HUES64 (cell line): ENCODE results near the gene SEZ6L. TPM values are rescaled to one million over a fixed set of nuclear protein-coding genes. Genes with fewer than 3 reads are reported as not detected.

Source experiments
- H3K27ac ChIP-seq: 2 replicates; pipeline ENCODE4 v1.7.0; 2013; ENCODE audit warnings: low read depth, low read length, inconsistent platforms
- H3K27me3 ChIP-seq: 2 replicates; pipeline ENCODE4 v1.6.1; 2013; ENCODE audit warnings: mild to moderate bottlenecking, low read length; ENCODE audit not compliant: insufficient read depth
- H3K36me3 ChIP-seq: 2 replicates; pipeline ENCODE4 v1.6.1; 2013; ENCODE audit warnings: mild to moderate bottlenecking, low read length; ENCODE audit not compliant: insufficient read depth
- H3K4me1 ChIP-seq: 2 replicates; pipeline ENCODE4 v1.6.1; 2013; ENCODE audit warnings: mild to moderate bottlenecking, low read length, moderate library complexity; ENCODE audit not compliant: insufficient read depth
- H3K4me3 ChIP-seq: 2 replicates; pipeline ENCODE4 v1.5.1; 2013; ENCODE audit warnings: mild to moderate bottlenecking, low read length, moderate library complexity
- H3K9ac ChIP-seq: 2 replicates; pipeline ENCODE4 v1.6.1; 2013; ENCODE audit warnings: mild to moderate bottlenecking, low read depth, low read length
- H3K9me3 ChIP-seq: 2 replicates; pipeline ENCODE4 v1.6.1; 2013; ENCODE audit warnings: low read depth, low read length; ENCODE audit not compliant: insufficient read depth
- WGBS: fragments of 150-250, 120-280 bp; methylation state at CpG from one replicate; pipeline ENCODE4 v1.1.7; 2013; ENCODE audit warnings: missing lambda C conversion rate; 5-methylcytosine and 5-hydroxymethylcytosine counted together
- polyA plus RNA-seq, 2 experiments: library from polyadenylated mRNA; stranded (reverse); fragments of 50-300 nt; gene quantifications; one replicate each; pipeline ENCODE4 v1.2.3, GENCODE V29; 2013

The SEZ6L gene
- 4.1 TPM for polyA plus RNA-seq (2013, experiment 1 of 2)
- 5.4 TPM for polyA plus RNA-seq (2013, experiment 2 of 2)

DNA sequence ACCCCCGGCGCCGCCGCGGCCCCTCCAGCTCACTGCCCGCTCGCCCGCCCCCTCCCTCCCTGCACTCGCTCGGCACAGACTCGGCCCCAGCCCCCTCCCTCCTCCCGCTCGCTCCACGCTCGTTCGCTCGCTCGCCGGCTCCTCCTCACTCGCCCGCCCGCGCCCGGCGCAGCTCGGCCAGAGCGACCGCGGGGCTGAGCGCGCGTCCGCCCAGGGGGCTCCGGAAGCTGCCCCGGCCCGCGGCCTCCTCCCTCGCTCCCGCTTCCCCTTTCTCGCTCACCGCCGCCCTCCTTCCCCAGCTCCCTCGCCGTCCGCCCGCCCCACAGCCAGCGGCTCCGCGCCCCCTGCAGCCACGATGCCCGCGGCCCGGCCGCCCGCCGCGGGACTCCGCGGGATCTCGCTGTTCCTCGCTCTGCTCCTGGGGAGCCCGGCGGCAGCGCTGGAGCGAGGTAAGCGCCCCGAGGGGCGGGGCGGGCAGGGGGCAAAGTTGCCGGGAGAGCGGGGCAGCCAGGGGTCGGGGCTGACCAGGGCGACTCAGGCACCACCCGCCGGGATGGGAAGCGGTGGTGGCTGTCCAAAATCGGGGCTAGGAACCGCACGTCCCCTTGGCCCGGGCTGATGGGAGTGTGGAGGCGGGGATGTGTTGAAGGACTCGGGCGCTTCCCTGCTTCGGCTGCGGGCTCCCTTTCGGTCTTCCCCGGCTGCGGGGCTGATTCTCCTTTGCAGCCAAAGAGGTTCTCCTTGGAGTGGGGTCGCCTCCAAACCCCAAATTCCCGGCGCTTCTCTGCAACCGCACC, at the start of gene SEZ6L:
Gene SEZ6L, plus strand, starts transcription at position 148 of the 797 bp plus-strand sequence. Its CDS starts 208 bp downstream, at position 356.
- H3K27ac ChIP-seq: no peak within 1 kb of the TSS
- H3K9ac ChIP-seq: peak within 1 kb of the TSS; percentile 39; the same call in 1 of the 2 replicates
- peaks cover 12% of the 10 kb centered on the region; the same call in 1 of the 2 replicates for H3K4me1 ChIP-seq
- no peaks in the 10 kb centered on the region for H3K36me3 ChIP-seq
- peaks cover 71% of the 10 kb centered on the region for H3K27me3 ChIP-seq
- H3K9me3 ChIP-seq: no peaks in the 10 kb centered on the region
- under 1% methylated on average over 91 of the region's 92 CpGs for WGBS
- peak within 1 kb of the TSS; percentile 61 for H3K4me3 ChIP-seq

DNA sequence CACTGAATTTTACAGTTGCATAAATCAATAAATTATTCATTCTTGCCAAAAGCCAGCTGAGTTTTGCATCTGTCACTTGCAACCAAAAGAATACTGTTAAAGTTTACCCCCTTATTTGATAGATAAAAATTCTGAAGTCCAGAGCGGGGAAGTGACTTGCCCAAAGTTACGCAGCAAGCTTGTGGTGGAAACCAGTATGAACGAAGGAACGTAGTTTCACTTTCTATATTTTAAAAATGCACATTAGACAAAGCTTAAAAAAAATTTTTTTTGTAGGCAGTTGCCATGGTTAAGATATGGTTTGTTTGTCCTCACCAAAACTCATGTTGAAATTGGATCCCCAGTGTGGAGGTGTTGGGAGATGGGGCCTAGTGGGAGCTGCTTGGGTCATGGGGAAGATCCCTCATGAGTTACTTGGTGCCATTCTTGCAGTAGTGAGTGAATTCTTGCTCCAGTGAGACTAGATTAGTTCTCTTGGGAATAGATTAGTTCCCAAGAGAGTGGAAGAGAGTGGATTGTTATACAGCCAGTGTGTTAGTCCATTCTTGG, 46.3 kb upstream of the SEZ6L start:
- WGBS: 86% methylated on average over 4 of the region's 4 CpGs
- Histone ChIP-seq H3K4me3 (no peak overlapping the region), H3K27me3 (no peaks in the 10 kb centered on the region), H3K36me3 (no peaks in the 10 kb centered on the region), H3K9me3 (no peaks in the 10 kb centered on the region), H3K27ac (no peak overlapping the region), H3K9ac (no peak overlapping the region), H3K4me1 (no peaks in the 10 kb centered on the region)

DNA sequence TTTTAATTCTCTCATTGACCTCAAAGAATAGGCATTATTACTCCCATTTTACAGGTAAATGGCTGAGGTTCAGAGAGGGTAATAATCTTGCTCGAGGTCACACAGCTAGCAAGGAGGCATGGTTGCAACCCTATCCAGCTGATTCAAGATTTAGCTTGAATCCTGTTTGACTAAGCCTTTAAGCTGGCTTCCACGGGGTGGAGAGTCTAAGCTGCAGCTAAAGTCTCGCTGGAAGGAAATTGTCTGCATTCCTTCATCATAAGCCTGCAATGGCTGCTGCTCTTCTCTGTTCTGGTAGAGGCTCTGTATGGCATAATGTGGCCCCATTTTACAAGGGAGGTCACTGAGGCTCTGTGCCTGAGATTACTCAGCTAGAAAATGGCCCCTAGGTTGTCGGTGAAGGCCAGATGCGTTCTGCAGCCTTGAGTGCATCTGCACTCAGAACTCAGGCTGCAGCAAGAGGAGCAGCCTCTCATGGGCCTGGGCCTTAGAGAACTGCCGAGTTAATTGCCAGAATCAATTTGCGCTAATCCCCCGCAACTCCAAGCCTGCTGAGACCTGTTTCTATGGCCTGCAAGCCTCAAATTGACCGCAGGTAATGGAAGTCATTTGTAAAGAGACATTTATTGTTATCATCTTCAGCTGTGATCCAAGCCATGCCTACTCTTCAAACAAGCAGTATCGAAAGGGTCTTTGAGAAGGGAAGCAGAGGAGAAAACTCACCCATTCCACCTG, 44.1 kb upstream of the SEZ6L start:
- Histone ChIP-seq H3K27ac (no peak overlapping the region), H3K4me3 (no peak overlapping the region), H3K4me1 (no peaks in the 10 kb centered on the region), H3K9me3 (no peaks in the 10 kb centered on the region), H3K27me3 (no peaks in the 10 kb centered on the region), H3K9ac (no peak overlapping the region), H3K36me3 (no peaks in the 10 kb centered on the region)
- WGBS: 85% methylated on average over 9 of the region's 10 CpGs

DNA sequence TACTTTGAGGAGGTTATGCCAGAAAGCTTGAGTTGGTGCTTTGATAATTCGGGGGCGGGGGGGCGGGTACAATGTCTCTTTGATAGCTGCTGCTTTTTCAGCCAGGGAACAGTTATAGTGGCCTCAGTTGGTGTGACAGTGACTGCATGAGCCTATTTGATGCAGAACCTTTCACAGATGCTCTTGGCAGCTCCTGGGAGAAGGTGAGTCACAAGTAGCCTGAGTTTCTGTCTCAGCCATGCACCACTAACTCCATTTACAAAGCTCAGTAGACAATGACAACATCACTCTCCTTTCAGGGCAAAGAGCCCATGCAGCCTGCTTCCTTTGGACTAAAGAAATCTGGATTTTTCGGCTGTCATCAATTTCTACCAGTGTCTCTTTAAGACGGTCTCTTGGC, 42.1 kb upstream of the SEZ6L start:
- peaks cover 9% of the 10 kb centered on the region for H3K4me1 ChIP-seq
- no peaks in the 10 kb centered on the region for H3K36me3 ChIP-seq
- no peak overlapping the region for H3K9ac ChIP-seq
- no peak overlapping the region for H3K27ac ChIP-seq
- H3K27me3 ChIP-seq: no peaks in the 10 kb centered on the region
- H3K9me3 ChIP-seq: no peaks in the 10 kb centered on the region
- H3K4me3 ChIP-seq: no peak overlapping the region
- WGBS: 96% methylated on average over 5 of the region's 5 CpGs

DNA sequence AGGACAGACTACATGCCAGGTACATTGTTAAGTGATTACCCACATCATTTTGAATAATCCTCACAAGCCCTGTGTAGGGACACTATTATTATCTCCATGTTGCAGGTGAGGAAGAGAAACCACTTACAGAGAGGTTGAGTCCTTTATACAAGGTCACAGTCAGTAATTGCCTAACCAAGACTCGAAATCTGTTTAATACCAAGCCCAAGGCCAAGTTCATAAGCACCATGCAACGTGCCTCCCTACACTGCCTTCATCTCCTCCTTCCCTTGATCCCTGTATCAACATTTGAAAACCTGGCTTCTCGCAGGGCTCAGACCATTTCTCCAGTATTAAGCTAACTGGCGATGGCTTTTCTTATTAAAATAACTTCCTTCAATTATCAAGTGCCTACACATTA, 41.7 kb upstream of the SEZ6L start:
- H3K27ac ChIP-seq: no peak overlapping the region
- WGBS: 79% methylated on average over 4 of the region's 4 CpGs
- no peaks in the 10 kb centered on the region for H3K27me3 ChIP-seq
- no peak overlapping the region for H3K4me3 ChIP-seq
- H3K9ac ChIP-seq: no peak overlapping the region
- peaks cover 9% of the 10 kb centered on the region for H3K4me1 ChIP-seq
- H3K36me3 ChIP-seq: no peaks in the 10 kb centered on the region
- no peaks in the 10 kb centered on the region for H3K9me3 ChIP-seq

DNA sequence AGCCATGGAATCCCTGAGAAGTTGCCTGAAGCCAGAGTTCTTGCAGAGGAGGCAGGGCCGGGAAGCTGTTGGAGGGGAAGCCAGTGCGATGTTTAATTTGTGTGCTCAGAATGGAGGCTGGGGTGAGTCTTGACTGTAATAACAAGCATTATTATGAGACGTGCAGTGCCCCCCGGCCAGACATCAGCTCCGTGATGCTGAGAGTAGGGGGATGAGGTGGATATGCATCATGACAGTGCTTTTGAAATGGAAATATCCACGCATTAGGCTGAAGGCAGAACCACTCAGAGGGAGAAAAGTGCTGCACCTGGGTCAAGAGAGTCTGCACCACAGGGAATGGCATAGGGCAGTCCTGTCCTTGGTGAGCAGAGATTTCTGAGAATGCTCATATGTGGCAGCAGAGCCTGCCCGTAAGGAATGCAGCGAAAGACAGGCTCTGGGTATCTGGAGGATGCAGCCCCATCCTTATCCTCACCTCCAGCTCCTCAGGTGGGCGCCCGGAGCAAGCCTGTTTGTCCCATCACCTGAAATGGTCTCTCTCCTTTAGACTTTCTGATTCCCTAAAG, 37.6 kb upstream of the SEZ6L start:
- Histone ChIP-seq H3K36me3 (no peaks in the 10 kb centered on the region), H3K4me1 (peaks cover 9% of the 10 kb centered on the region)
- 60% methylated on average over 10 of the region's 10 CpGs for WGBS

DNA sequence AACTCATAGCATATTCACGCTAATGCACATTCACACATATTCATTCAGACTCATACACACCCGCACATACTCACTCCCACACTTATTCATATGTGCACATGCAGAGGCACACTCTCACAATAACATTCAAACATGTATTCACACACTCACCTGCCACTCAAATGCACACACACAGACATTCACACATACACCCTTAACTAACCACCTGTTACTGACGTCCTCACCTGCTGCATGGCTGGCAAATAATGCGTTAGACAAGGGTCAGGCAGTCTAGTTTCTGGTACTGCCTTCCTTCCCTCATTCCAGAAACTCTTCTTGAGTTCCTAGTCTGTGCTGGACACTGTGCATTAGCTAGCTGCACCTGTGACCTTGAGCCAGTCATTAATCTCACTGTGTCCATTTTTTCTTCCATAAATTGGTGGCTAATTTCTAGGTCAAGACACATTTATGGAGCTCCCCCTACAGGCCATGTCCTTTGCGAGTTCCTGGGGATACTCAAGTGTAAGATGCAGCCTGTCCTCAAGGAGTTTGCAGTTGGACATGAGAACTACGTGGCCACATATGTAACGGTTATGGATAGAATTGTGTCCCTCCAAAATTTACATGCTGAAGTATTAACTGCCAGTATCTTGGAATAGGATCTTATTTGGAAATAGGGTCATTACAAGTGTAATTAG, 34.5 kb upstream of the SEZ6L start:
- peaks cover 9% of the 10 kb centered on the region for H3K4me1 ChIP-seq
- H3K27me3 ChIP-seq: no peaks in the 10 kb centered on the region
- no peak overlapping the region for H3K9ac ChIP-seq
- H3K36me3 ChIP-seq: no peaks in the 10 kb centered on the region
- WGBS: 93% methylated on average over 7 of the region's 7 CpGs
- no peak overlapping the region for H3K27ac ChIP-seq
- no peaks in the 10 kb centered on the region for H3K9me3 ChIP-seq
- no peak overlapping the region for H3K4me3 ChIP-seq

More for the DNA sequence above, 37.6 kb upstream of the SEZ6L start:
- no peaks in the 10 kb centered on the region for H3K27me3 ChIP-seq
- no peaks in the 10 kb centered on the region for H3K9me3 ChIP-seq
- H3K9ac ChIP-seq: no peak overlapping the region
- H3K4me3 ChIP-seq: no peak overlapping the region
- H3K27ac ChIP-seq: no peak overlapping the region

DNA sequence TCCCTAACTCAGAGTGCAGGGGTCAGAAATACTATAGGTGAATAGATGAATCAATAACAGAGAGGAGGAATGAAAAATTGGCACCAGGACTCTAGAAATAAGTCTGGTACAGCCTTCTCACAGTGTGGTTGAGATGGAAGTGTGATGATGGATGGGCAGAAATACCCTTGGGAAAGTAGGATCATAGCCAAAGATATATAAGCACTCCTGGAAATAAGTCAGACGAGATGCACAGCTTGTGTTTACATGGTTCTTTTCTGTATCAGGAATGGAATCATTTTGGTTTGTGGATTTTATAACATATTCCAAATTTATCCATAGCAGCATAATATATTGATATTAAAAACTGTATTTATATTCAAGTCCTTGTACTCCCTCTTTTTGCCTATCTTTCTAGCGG, 33.5 kb upstream of the SEZ6L start:
- Histone ChIP-seq H3K9ac (no peak overlapping the region), H3K27me3 (no peaks in the 10 kb centered on the region), H3K4me3 (no peak overlapping the region), H3K4me1 (peaks cover 9% of the 10 kb centered on the region), H3K9me3 (no peaks in the 10 kb centered on the region), H3K27ac (no peak overlapping the region), H3K36me3 (no peaks in the 10 kb centered on the region)
- 90% methylated on average over 2 of the region's 2 CpGs for WGBS

DNA sequence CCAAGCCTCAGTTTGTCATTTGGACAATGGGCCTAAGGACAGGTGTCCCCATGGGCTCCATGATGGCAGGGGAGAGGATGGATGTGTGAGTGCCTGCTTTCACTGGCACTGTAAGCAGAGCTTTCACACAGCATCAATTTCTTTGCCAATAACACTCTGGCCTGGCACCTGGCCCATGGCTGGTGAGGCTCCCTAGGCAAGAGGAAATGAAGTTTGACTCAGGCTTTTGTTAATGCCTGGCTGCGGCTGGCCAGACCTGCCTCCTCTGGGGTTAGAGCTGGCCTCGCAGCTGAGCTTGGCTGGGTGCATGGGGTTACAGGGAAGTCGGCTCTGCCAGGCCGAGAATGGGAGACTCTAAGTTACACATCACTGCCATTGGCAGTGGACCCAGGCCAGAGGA, 30.0 kb upstream of the SEZ6L start:
- no peak overlapping the region for H3K9ac ChIP-seq
- H3K4me1 ChIP-seq: no peaks in the 10 kb centered on the region
- no peak overlapping the region for H3K27ac ChIP-seq
- no peaks in the 10 kb centered on the region for H3K9me3 ChIP-seq
- H3K27me3 ChIP-seq: no peaks in the 10 kb centered on the region
- no peak overlapping the region for H3K4me3 ChIP-seq
- H3K36me3 ChIP-seq: no peaks in the 10 kb centered on the region
- 89% methylated on average over 4 of the region's 4 CpGs for WGBS

DNA sequence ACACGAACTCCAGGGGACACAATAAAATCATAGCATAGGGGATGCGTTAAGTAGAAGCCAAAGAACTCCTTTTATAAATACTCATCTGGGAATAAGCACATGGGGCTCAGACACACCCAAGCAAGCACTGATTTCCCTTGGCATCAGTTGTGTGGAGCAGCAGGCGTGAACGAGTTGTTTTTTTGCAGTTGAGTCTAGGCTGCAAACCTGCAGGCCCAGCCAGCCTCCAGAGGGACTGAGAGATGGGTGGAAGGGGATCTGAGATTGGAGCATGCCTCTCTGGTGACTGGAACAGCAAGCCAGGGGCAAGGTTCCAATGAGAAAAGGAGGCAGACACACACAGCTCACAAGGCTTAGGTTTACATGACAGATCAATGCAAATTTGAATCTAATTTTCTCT, 27.4 kb upstream of the SEZ6L start:
- Histone ChIP-seq H3K9me3 (no peaks in the 10 kb centered on the region), H3K9ac (no peak overlapping the region), H3K4me3 (no peak overlapping the region), H3K36me3 (no peaks in the 10 kb centered on the region), H3K27ac (no peak overlapping the region), H3K4me1 (no peaks in the 10 kb centered on the region), H3K27me3 (no peaks in the 10 kb centered on the region)
- 96% methylated on average over 4 of the region's 4 CpGs for WGBS
